ENCODE results near the gene NIPSNAP2. TPM values are rescaled to one million over a fixed set of nuclear protein-coding genes. Genes with fewer than 3 reads are reported as not detected.
"Not testable (repeated sequence)": the region's sequence is repeated elsewhere in the genome, so short reads cannot be mapped to it uniquely, and the experiment has no call there.

NIPSNAP2 gene
- total RNA-seq, 1 experiment from 2014 or later: 38.5 TPM

DNA sequence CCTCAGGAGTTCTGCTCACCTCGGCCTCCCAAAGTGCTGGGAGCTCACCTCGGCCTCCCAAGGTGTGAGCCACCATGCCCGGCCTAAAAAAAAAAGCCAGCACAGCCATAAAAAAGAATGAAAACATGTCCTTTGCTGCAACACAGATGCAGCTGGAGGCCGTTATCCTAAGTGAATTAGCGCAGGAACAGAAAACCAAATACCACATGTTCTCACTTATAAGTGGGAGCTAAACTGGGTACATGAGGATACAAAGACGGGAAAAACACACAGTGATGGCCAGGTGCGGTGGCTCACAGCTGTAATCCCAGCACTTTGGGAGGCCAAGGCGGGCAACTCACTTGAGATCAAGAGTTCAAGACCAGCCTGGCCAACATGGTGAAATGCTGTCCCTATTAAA lies 66.0 kb downstream of the NIPSNAP2 start:
- no peak for DNase-seq (ENCODE audit: low spot score)
- no peak for TF ChIP-seq GRHL2 (CRISPR knock-in tag; IDR thresholded peaks at IDR 0.05; ENCODE audit: insufficient replicate concordance, severe bottlenecking)
- no peak for TF ChIP-seq ATF1 (CRISPR knock-in tag; IDR thresholded peaks at IDR 0.05)
- TF ChIP-seq NR2C2 (CRISPR knock-in tag; IDR thresholded peaks at IDR 0.05): no peak
- no peak for TF ChIP-seq TP53 (CRISPR knock-in tag; IDR thresholded peaks at IDR 0.05)
- no peak for TF ChIP-seq ZNF121 (CRISPR knock-in tag; IDR thresholded peaks at IDR 0.05)
- TF ChIP-seq ZNF423 (CRISPR knock-in tag; IDR thresholded peaks at IDR 0.05): no peak
- no peak for TF ChIP-seq TEAD4 (CRISPR knock-in tag; IDR thresholded peaks at IDR 0.05)
- TF ChIP-seq, protein P1, sequence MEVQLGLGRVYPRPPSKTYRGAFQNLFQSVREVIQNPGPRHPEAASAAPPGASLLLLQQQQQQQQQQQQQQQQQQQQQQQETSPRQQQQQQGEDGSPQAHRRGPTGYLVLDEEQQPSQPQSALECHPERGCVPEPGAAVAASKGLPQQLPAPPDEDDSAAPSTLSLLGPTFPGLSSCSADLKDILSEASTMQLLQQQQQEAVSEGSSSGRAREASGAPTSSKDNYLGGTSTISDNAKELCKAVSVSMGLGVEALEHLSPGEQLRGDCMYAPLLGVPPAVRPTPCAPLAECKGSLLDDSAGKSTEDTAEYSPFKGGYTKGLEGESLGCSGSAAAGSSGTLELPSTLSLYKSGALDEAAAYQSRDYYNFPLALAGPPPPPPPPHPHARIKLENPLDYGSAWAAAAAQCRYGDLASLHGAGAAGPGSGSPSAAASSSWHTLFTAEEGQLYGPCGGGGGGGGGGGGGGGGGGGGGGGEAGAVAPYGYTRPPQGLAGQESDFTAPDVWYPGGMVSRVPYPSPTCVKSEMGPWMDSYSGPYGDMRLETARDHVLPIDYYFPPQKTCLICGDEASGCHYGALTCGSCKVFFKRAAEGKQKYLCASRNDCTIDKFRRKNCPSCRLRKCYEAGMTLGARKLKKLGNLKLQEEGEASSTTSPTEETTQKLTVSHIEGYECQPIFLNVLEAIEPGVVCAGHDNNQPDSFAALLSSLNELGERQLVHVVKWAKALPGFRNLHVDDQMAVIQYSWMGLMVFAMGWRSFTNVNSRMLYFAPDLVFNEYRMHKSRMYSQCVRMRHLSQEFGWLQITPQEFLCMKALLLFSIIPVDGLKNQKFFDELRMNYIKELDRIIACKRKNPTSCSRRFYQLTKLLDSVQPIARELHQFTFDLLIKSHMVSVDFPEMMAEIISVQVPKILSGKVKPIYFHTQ (CRISPR knock-in tag; IDR thresholded peaks at IDR 0.05): no peak
- TF ChIP-seq, protein P2, sequence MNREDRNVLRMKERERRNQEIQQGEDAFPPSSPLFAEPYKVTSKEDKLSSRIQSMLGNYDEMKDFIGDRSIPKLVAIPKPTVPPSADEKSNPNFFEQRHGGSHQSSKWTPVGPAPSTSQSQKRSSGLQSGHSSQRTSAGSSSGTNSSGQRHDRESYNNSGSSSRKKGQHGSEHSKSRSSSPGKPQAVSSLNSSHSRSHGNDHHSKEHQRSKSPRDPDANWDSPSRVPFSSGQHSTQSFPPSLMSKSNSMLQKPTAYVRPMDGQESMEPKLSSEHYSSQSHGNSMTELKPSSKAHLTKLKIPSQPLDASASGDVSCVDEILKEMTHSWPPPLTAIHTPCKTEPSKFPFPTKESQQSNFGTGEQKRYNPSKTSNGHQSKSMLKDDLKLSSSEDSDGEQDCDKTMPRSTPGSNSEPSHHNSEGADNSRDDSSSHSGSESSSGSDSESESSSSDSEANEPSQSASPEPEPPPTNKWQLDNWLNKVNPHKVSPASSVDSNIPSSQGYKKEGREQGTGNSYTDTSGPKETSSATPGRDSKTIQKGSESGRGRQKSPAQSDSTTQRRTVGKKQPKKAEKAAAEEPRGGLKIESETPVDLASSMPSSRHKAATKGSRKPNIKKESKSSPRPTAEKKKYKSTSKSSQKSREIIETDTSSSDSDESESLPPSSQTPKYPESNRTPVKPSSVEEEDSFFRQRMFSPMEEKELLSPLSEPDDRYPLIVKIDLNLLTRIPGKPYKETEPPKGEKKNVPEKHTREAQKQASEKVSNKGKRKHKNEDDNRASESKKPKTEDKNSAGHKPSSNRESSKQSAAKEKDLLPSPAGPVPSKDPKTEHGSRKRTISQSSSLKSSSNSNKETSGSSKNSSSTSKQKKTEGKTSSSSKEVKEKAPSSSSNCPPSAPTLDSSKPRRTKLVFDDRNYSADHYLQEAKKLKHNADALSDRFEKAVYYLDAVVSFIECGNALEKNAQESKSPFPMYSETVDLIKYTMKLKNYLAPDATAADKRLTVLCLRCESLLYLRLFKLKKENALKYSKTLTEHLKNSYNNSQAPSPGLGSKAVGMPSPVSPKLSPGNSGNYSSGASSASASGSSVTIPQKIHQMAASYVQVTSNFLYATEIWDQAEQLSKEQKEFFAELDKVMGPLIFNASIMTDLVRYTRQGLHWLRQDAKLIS (CRISPR knock-in tag; IDR thresholded peaks at IDR 0.05; ENCODE audit: borderline replicate concordance): no peak
- TF ChIP-seq ELF4 (CRISPR knock-in tag; IDR thresholded peaks at IDR 0.05; ENCODE audit: low read depth): no peak
- TF ChIP-seq CREM (CRISPR knock-in tag; IDR thresholded peaks at IDR 0.05): no peak
- TF ChIP-seq HMGA2 (CRISPR knock-in tag; IDR thresholded peaks at IDR 0.05): no peak
- TF ChIP-seq, protein P3, sequence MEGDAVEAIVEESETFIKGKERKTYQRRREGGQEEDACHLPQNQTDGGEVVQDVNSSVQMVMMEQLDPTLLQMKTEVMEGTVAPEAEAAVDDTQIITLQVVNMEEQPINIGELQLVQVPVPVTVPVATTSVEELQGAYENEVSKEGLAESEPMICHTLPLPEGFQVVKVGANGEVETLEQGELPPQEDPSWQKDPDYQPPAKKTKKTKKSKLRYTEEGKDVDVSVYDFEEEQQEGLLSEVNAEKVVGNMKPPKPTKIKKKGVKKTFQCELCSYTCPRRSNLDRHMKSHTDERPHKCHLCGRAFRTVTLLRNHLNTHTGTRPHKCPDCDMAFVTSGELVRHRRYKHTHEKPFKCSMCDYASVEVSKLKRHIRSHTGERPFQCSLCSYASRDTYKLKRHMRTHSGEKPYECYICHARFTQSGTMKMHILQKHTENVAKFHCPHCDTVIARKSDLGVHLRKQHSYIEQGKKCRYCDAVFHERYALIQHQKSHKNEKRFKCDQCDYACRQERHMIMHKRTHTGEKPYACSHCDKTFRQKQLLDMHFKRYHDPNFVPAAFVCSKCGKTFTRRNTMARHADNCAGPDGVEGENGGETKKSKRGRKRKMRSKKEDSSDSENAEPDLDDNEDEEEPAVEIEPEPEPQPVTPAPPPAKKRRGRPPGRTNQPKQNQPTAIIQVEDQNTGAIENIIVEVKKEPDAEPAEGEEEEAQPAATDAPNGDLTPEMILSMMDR (IDR thresholded peaks at IDR 0.05): no peak
- TF ChIP-seq, protein P4, sequence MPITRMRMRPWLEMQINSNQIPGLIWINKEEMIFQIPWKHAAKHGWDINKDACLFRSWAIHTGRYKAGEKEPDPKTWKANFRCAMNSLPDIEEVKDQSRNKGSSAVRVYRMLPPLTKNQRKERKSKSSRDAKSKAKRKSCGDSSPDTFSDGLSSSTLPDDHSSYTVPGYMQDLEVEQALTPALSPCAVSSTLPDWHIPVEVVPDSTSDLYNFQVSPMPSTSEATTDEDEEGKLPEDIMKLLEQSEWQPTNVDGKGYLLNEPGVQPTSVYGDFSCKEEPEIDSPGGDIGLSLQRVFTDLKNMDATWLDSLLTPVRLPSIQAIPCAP (CRISPR knock-in tag; IDR thresholded peaks at IDR 0.05): no peak
- TF ChIP-seq MXD4 (CRISPR knock-in tag; IDR thresholded peaks at IDR 0.05; ENCODE audit: borderline replicate concordance): no peak
- CTCF ChIA-PET: interaction anchor here (0.7 kb wide), 1 partner anchor 21 kb away, joined by 3 read pairs; the partner anchor contains the start of gene PSPH
- H3K9me3 Mint-ChIP-seq: no peaks in the 10 kb centered on the region
- H3K36me3 Mint-ChIP-seq: peaks cover 38% of the 10 kb centered on the region
- no peak overlapping the region for H3K27ac Mint-ChIP-seq
- H3K4me1 Mint-ChIP-seq: peaks cover 7% of the 10 kb centered on the region
- H3K4me3 Mint-ChIP-seq: no peak overlapping the region
- ATAC-seq: no peak
- POLR2A ChIA-PET: interaction anchor here (2.5 kb wide), 1 partner anchor 21 kb away, joined by 13 read pairs; the partner anchor contains the start of genes CCT6A and PSPH
- no peaks in the 10 kb centered on the region for H3K27me3 Mint-ChIP-seq (ENCODE audit: low read depth)

DNA sequence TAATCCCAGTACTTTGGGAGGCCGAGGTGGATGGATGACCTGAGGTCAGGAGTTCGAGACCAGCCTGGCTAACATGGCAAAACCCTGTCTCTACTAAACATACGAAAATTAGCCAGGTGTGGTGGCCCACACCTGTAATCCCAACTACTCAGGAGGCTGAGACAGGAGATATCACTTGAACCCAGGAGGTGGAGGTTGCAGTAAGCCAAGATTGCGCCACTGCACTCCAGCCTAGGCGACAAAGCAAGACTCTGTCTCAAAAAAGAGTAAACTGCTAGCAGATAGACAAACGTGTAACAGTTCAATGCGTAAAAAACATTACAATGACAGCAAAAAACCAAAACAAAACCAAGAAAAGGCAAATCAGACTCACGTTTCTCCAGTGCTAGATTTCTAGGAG lies 67.2 kb downstream of the NIPSNAP2 start:
- H3K9me3 Mint-ChIP-seq; H3K4me1 Mint-ChIP-seq; H3K27me3 Mint-ChIP-seq (ENCODE audit: low read depth); H3K27ac Mint-ChIP-seq; DNase-seq (ENCODE audit: low spot score); ATAC-seq; CTCF ChIA-PET: not testable (repeated sequence)
- H3K36me3 Mint-ChIP-seq: peaks cover 30% of the 10 kb centered on the region
- POLR2A ChIA-PET: interaction anchor here (2.5 kb wide), 1 partner anchor 20 kb away, joined by 13 read pairs; the partner anchor contains the start of genes CCT6A and PSPH
- H3K4me3 Mint-ChIP-seq: peak overlapping the region; percentile 24; the same call in 1 of the 2 replicates

DNA sequence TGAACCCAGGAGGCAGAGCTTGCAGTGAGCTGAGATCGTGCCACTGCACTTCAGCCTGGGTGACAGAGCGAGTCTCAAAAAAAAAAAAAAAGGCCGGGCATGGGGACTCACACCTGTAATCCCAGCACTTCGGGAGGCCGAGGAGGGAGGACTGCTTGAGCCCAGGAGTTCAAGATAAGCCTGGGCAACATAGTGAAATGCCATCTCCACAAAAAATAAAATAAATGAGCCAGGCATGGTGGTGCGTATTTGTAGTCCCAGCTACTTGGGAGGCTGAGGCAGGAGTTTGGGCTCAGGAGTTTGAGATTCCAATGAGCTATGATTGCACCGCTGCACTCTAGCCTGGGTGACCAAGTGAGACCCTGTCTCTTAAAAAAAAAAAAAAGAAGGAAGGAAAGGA lies 68.2 kb downstream of the NIPSNAP2 start:
- peak overlapping the region; percentile 92 for H3K4me3 Mint-ChIP-seq
- H3K4me1 Mint-ChIP-seq; H3K27me3 Mint-ChIP-seq (ENCODE audit: low read depth); DNase-seq (ENCODE audit: low spot score); H3K27ac Mint-ChIP-seq; ATAC-seq; H3K9me3 Mint-ChIP-seq: not testable (repeated sequence)
- ChIA-PET CTCF (interaction anchor here (2.4 kb wide), 2 partner anchors 19 to 41 kb away, joined by 11 read pairs; partner anchors contain the start of genes CCT6A and PSPH), POLR2A (interaction anchor here (0.6 to 3.3 kb wide), 3 partner anchors 18 to 42 kb away, joined by 4 to 49 read pairs (median 11); partner anchors contain the start of genes CCT6A, PSPH and SUMF2)
- H3K36me3 Mint-ChIP-seq: peaks cover 28% of the 10 kb centered on the region
